GM21717 (cell line): ENCODE results near the gene DNAJC18.

ENCODE experiments used
- ATAC-seq: cut with Tn5 transposase; IDR thresholded peaks from one replicate; pipeline ENCODE4 v1.9.1; 2021; ENCODE audit warnings: mild to moderate bottlenecking, moderate library complexity; ENCODE audit not compliant: unreplicated experiment

Gene DNAJC18

DNA sequence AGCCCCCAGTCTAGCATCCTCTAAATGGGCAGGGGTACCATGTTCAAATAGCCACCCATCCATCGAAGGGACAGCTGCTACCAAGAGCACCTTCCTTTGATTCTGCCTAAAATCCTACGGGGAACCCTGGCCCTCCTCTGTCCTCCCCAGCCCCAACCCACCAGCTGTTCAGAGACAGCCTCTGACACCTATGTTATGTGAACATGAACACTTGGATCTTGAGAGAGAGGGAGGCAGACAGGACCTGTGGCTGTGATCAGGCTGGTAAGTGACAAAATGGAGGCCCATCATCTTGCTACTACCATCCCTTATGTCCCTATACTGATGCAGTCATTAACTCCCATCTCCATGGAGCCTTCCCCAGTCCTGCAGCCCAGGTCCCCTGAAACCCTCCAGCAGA is 64.4 kb downstream of the DNAJC18 start:
- no peak for ATAC-seq

DNA sequence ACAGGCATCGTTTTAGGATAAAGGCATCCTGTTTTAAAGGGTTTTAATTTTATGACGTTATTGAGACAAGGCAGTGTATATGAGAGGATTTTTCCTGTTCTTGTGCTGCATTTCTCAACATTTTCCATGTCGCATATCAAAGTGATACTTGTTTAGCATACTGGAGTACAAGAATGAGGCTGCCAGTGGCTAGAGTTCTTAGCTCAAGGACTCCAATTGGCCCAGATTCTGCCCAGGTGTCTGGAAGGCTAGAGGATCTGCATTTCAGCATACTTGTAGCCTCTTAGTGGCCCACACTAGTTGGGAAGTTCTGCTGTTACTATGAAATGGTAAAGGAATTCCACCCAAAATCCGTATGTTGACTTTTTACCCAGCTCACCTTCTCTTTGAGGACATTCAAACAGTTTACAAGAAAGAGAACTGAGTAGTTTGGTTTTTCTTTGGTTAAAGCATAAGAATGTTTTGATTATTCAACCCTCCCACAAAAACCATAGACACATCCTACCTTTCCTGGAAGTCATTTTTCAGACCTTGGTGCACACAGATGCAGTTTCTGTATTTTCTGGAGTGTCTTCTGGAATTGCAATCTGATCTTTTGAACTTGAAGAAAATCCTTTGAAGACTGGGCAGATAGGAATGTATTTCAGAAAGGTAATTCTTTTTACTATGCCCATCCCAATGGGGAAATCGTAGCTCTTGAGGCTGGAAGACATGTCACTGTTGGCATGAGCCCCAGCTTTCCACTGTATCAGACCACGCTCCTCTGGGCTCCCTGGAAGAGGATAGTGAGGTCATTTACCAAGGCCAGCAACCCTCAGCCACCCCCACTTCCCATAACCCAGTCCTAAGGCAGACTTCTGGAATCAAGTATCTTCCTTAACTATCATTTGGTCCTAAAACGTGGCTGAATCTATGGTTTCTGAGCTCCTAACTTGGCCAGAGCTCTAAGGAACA is 67.6 kb downstream of the DNAJC18 start:
- no peak for ATAC-seq

DNA sequence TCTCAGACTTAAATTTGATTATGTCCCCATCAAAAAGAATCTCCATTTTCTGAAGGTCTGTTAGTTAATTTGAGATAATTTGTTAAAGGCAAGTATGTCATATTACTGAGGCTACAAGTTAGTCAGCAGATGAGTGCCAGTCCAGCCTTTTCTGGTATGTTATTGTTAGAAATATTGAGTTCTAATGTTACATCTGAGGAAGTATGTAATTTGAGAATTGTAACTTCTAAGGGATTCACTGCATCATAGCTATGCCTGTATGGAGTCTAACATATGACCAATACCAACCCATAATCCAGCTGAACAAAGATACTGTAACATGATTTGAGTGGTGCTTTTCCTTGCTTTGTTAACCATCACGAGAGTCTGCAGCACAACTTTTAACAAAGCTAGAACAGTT is 70.1 kb downstream of the DNAJC18 start:
- ATAC-seq = no peak

DNA sequence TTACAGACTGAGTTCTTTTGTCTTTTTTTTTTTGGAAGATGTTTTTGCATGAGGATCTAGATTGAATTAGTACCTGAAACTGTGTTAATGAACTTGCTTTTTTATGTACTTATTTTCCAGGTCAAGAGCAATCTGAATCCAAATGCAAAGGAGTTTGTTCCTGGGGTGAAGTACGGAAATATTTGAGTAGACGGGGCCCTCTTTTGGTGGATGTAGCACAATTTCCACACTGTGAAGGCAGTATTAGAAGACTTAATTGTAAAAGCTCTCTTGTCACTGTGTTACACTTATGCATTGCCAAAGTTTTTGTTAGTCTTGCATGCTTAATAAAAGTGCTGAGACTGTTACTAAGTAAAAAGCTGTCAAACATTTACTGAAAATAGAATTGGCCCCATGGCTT is 70.7 kb downstream of the DNAJC18 start:
- ATAC-seq = no peak

DNA sequence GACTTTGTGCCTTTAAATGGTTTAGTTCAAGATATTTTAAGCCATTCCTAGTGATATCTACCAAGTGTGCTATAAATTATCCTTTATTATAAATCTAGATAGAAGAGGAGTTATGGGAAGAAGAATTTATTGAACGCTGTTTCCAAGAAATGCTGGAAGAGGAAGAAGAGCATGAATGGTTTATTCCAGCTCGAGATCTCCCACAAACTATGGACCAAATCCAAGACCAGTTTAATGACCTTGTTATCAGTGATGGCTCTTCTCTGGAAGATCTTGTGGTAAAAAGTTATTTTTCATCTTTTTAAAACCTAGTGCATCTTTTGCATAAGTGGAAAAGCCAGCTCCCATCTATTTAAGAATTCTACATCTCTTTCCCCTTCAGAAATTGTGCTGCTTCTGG is 74.9 kb downstream of the DNAJC18 start:
- ATAC-seq = no peak

DNA sequence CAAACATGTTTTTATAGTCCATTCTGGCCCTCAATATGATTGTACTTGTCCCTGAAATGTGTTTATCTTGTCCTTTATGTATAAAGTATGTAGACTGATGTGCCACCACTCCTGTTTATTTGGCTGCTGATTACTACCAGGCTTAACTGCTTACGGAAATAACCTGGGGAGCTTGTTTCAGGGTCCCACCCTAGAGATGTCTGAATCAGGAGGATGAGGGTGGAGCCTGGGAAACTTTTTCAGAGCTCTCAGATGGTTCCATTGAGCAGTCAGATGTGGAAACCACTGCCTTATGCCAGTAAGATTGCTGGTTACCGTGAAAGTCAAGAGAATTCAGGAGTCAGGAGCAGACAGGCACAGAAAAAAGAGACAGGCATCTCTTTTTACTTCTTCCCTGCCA is 75.4 kb downstream of the DNAJC18 start:
- no peak for ATAC-seq

DNA sequence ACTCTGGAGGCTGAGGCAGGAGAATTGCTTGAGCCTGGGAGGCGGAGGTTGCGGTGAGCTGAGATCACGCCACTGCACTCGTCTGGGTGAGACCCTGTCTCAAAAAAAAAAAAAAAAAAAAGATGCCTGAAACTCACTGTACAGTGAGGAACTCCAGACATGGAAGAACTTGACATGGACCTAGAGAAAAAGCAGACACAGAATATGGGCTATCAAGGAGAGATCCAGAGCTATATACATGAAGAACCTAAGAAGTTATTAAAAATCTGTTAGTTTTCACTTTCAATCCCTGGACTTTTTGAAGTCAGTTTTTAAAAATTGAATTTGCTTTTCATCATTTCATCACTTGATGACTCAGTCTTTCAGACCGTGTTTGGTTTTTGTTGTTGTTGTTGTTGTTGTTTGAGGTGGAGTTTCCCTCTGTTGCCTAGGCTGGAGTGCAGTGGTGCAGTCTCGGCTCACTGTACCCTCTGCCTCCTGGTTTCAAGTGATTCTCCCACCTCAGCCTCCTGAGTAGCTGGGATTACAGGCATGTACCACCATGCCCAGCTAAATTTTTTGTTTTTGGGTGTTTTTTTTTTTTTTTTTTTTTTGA is 77.4 kb downstream of the DNAJC18 start:
- no peak for ATAC-seq

DNA sequence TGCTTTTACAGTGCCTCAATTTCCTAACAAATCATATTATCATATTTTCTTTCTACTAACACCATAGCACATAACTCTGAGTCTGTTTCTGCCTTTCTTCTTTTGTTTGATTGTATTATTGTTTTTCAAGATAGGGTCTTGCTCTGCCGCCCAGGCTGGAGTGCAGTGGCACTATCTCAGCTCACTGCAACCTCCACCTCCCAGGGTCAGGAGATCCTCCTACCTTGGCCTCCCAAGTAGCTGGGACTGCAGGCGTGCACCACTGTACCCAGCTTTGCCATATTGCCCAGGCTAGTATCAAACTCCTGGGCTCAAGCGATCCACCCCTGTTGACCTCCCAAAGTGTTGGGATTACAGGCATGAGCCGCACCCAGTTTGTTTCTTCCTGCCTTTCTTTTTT is 78.9 kb downstream of the DNAJC18 start:
- ATAC-seq = no peak
